CD4-positive, alpha-beta T cell treated with Interleukin-21 for 1 hour (primary cell): Measurements from ENCODE around the gene CTCFL.
"Not testable (repeated sequence)": the region's sequence is repeated elsewhere in the genome, so short reads cannot be mapped to it uniquely, and the experiment has no call there.

Experiments
- DNase-seq: peaks from one replicate; pipeline ENCODE4 v3.0.0-alpha.2; 2020

Gene CTCFL

GRCh38 chr20:57504411-57504810 is 20.5 kb downstream of the CTCFL start:
- no peak for DNase-seq

GRCh38 chr20:57503035-57503658 is 21.8 kb downstream of the CTCFL start:
- no peak for DNase-seq

- DNase-seq, result no peak
Observed at GRCh38 chr20:57502336-57502700, 22.6 kb downstream of the CTCFL start.

GRCh38 chr20:57501461-57502335 is 23.2 kb downstream of the CTCFL start:
- DNase-seq, result no peak

GRCh38 chr20:57500962-57501361 is 24.0 kb downstream of the CTCFL start:
- DNase-seq, result no peak

GRCh38 chr20:57500235-57500634 is 24.7 kb downstream of the CTCFL start:
- no peak for DNase-seq

GRCh38 chr20:57499676-57500075 is 25.3 kb downstream of the CTCFL start:
- DNase-seq, result no peak

GRCh38 chr20:57498425-57499400 is 26.2 kb downstream of the CTCFL start:
- peak; percentile 47 for DNase-seq

GRCh38 chr20:57496592-57496991 is 28.3 kb downstream of the CTCFL start:
- DNase-seq, result no peak

- no peak for DNase-seq
Observed at GRCh38 chr20:57495978-57496377, 29.0 kb downstream of the CTCFL start.

GRCh38 chr20:57493091-57493615 is 31.8 kb downstream of the CTCFL start:
- DNase-seq, result no peak

- DNase-seq, result no peak
Observed at GRCh38 chr20:57491373-57491772, 33.6 kb downstream of the CTCFL start.

GRCh38 chr20:57488277-57488676 is 36.7 kb downstream of the CTCFL start:
- not testable (repeated sequence) for DNase-seq

- DNase-seq, result no peak
Observed at GRCh38 chr20:57485770-57486169, 39.2 kb downstream of the CTCFL start.

GRCh38 chr20:57484772-57485171 is 40.2 kb downstream of the CTCFL start:
- DNase-seq, result no peak

- DNase-seq, result no peak
Observed at GRCh38 chr20:57483287-57484050, 41.5 kb downstream of the CTCFL start.

- DNase-seq, result no peak
Observed at GRCh38 chr20:57482796-57483195, 42.1 kb downstream of the CTCFL start.

- DNase-seq, result no peak
Observed at GRCh38 chr20:57482148-57482547, 42.8 kb downstream of the CTCFL start.

GRCh38 chr20:57481281-57481711 is 43.6 kb downstream of the CTCFL start:
- DNase-seq, result no peak

GRCh38 chr20:57480444-57481160 is 44.3 kb downstream of the CTCFL start:
- DNase-seq, result no peak

GRCh38 chr20:57479196-57479595 is 45.7 kb downstream of the CTCFL start:
- DNase-seq, result no peak
